HepG2 (cell line): ENCODE results near the gene ALPI. TPM values are rescaled to one million over a fixed set of nuclear protein-coding genes. Genes with fewer than 3 reads are reported as not detected.

Source experiments
- ATAC-seq: fragments of 200-7000 bp; cut with Tn5 transposase; 3 replicates; pipeline ENCODE4 v1.9.1; 2020; ENCODE audit warnings: mild to moderate bottlenecking, moderate library complexity
- BruUV-seq: library from RNA; stranded (reverse); fragments of 400-500 nt; replicated peaks from 2 replicates; lab custom pipeline; 2021; lab: Mats Ljungman, UMichigan
- CTCF ChIA-PET: fragments of 300-600 bp; formaldehyde crosslinking; extraction: SDS; loops from one replicate; lab custom pipeline; 2021; ENCODE audit warnings: low total read pairs, inconsistent platforms, low intra/inter-chr PET ratio; lab: Yijun Ruan, JAX
- POLR2A ChIA-PET: fragments of 350-600 bp; sonication (Branson Sonifier 250); formaldehyde crosslinking; loops from one replicate; lab custom pipeline; 2020; ENCODE audit warnings: antibody characterized with exemption, inconsistent platforms; lab: Yijun Ruan, JAX
- DNase-seq: peaks from one replicate; pipeline ENCODE4 v3.0.0-alpha.2; 2015; ENCODE audit warnings: low spot score
- FAIRE-seq: peaks from 3 replicates; lab custom pipeline; 2011; peaks lifted over from hg19 to GRCh38; lab: Jason Lieb, UNC
- H2AFZ ChIP-seq: one replicate; pipeline ENCODE4 v1.6.1; 2011; ENCODE audit warnings: low read length, inconsistent platforms
- H3K27ac ChIP-seq: fragments of 300-600 bp; 3 replicates; pipeline ENCODE4 v1.8.0; 2011; ENCODE audit warnings: mixed run types, mild to moderate bottlenecking, mixed read lengths, low read length, inconsistent platforms; ENCODE audit not compliant: insufficient read depth; ENCODE audit errors: extremely low read length
- H3K27me3 ChIP-seq, 2 experiments: fragments of 200-600 bp in 1 of 2; 2 replicates in 1 of 2; 3 replicates in 1 of 2; pipeline versions ENCODE4 v1.6.0 to v1.8.0; 2011; ENCODE audit warnings: low read length in 2 of 2, mild to moderate bottlenecking in 2 of 2, moderate library complexity in 2 of 2, inconsistent platforms in 1 of 2; ENCODE audit not compliant: insufficient read depth in 2 of 2, control insufficient read depth in 1 of 2
- H3K36me3 ChIP-seq, 2 experiments: fragments of 200-600 bp in 1 of 2; replicated peaks in 1 of 2; 2 replicates in 1 of 2; 3 replicates in 1 of 2; pipeline versions ENCODE4 v1.5.1 to v1.8.0; 2011; ENCODE audit warnings: low read length in 2 of 2, inconsistent platforms in 1 of 2; ENCODE audit not compliant: insufficient read depth in 2 of 2, control insufficient read depth in 1 of 2
- H3K4me1 ChIP-seq: 2 replicates; pipeline ENCODE4 v1.5.1; 2012; ENCODE audit warnings: low read length, inconsistent platforms; ENCODE audit not compliant: insufficient read depth
- H3K4me2 ChIP-seq: 2 replicates; pipeline ENCODE4 v1.6.0; 2011; ENCODE audit warnings: low read depth, low read length, inconsistent platforms
- H3K4me3 ChIP-seq, 3 experiments: fragments of 200-600 bp in 1 of 3; sonication (generic), shearing (Covaris generic) in 1 of 3; replicated peaks in 1 of 3; 2 replicates each; pipeline ENCODE4 v1.5.1; 2011 to 2016; ENCODE audit warnings: low read length in 3 of 3, inconsistent platforms in 2 of 3, low read depth in 2 of 3, mild to moderate bottlenecking in 2 of 3, control low read depth in 1 of 3, mixed read lengths in 1 of 3; ENCODE audit not compliant: insufficient read depth in 1 of 3
- H3K79me2 ChIP-seq: one replicate; pipeline ENCODE4 v1.6.1; 2011; ENCODE audit warnings: low read length, inconsistent platforms; ENCODE audit not compliant: insufficient read depth
- H3K9ac ChIP-seq: 2 replicates; pipeline ENCODE4 v1.6.0; 2011; ENCODE audit warnings: mild to moderate bottlenecking, low read depth, low read length, inconsistent platforms; ENCODE audit not compliant: insufficient read depth
- H3K9me3 ChIP-seq: 2 replicates; pipeline ENCODE4 v1.5.1; 2012; ENCODE audit warnings: mild to moderate bottlenecking, low read length
- H4K20me1 ChIP-seq: 2 replicates; pipeline ENCODE4 v1.6.0; 2011; ENCODE audit warnings: inconsistent platforms, mild to moderate bottlenecking, low read length, moderate library complexity; ENCODE audit not compliant: insufficient read depth
- AHR ChIP-seq: IDR thresholded peaks from 2 replicates; pipeline ENCODE4 v1.6.1; 2018; ENCODE audit warnings: missing genetic modification reagents, missing compliant biosample characterization
- EEA1 ChIP-seq: sonication (generic); formaldehyde crosslinking; IDR thresholded peaks from 2 replicates; pipeline ENCODE4 v1.5.1; 2020; ENCODE audit warnings: mild to moderate bottlenecking, missing genetic modification reagents, borderline replicate concordance
- EZH2 ChIP-seq: conservative IDR thresholded peaks from 2 replicates; pipeline ENCODE4 v1.6.1; 2012; ENCODE audit warnings: mild to moderate bottlenecking, low read depth, low read length, moderate library complexity
- HNRNPLL ChIP-seq: fragments of 200-400 bp; formaldehyde crosslinking; IDR thresholded peaks from 2 replicates; pipeline ENCODE4 v1.6.1; 2017; ENCODE audit warnings: mild to moderate bottlenecking, low read depth, low read length; ENCODE audit not compliant: poor library complexity, severe bottlenecking
- KLF6 ChIP-seq: IDR thresholded peaks from 2 replicates; pipeline ENCODE4 v1.8.0; 2016; ENCODE audit warnings: missing biosample characterization, missing genetic modification reagents
- ONECUT2 ChIP-seq: sonication (generic); formaldehyde crosslinking; IDR thresholded peaks from 2 replicates; pipeline ENCODE4 v1.4.0; 2020; ENCODE audit warnings: missing genetic modification reagents
- PBX2 ChIP-seq: IDR thresholded peaks from 2 replicates; pipeline ENCODE4 v1.6.1; 2016; ENCODE audit warnings: control low read depth
- PRMT3 ChIP-seq: sonication (generic); formaldehyde crosslinking; IDR thresholded peaks from 2 replicates; pipeline ENCODE4 v1.8.1; 2022; ENCODE audit warnings: low read depth, mild to moderate bottlenecking, moderate library complexity, missing genetic modification reagents, borderline replicate concordance
- SNRNP70 ChIP-seq: fragments of 200-400 bp; formaldehyde crosslinking; IDR thresholded peaks from 2 replicates; pipeline ENCODE4 v1.6.1; 2017; ENCODE audit warnings: mild to moderate bottlenecking, low read depth, low read length, moderate library complexity
- STAT6 ChIP-seq: sonication (generic); formaldehyde crosslinking; IDR thresholded peaks from 2 replicates; pipeline ENCODE4 v1.4.0; 2020; ENCODE audit warnings: missing genetic modification reagents, mild to moderate bottlenecking, borderline replicate concordance
- THAP11 ChIP-seq: IDR thresholded peaks from 2 replicates; pipeline ENCODE4 v1.6.1; 2016; ENCODE audit warnings: missing biosample characterization, missing genetic modification reagents
- USF2 ChIP-seq, 2 experiments: sonication (generic) in 1 of 2; formaldehyde crosslinking in 1 of 2; IDR thresholded peaks; 2 replicates each; pipeline versions ENCODE4 v1.5.1 to v1.6.1; 2011 to 2020; ENCODE audit warnings: borderline replicate concordance in 1 of 2, low read depth in 1 of 2, low read length in 1 of 2, mild to moderate bottlenecking in 1 of 2, missing genetic modification reagents in 1 of 2, moderate library complexity in 1 of 2
- ZNF121 ChIP-seq: sonication (generic); formaldehyde crosslinking; IDR thresholded peaks from 2 replicates; pipeline ENCODE4 v1.5.0; 2020; ENCODE audit warnings: mild to moderate bottlenecking, missing genetic modification reagents
- ZNF160 ChIP-seq: sonication (generic); formaldehyde crosslinking; IDR thresholded peaks from 2 replicates; pipeline ENCODE4 v1.8.0; 2022; ENCODE audit warnings: mild to moderate bottlenecking, inconsistent platforms, missing genetic modification reagents
- ZNF570 ChIP-seq: sonication (generic); formaldehyde crosslinking; IDR thresholded peaks from 2 replicates; pipeline ENCODE4 v1.4.0; 2020; ENCODE audit warnings: mild to moderate bottlenecking, missing genetic modification reagents, borderline replicate concordance
- ZNF75D ChIP-seq: sonication (generic); formaldehyde crosslinking; IDR thresholded peaks from 2 replicates; pipeline ENCODE4 v1.8.1; 2023; ENCODE audit warnings: missing genetic modification reagents, mild to moderate bottlenecking, borderline replicate concordance
- ZNF777 ChIP-seq: sonication (generic); formaldehyde crosslinking; IDR thresholded peaks from 2 replicates; pipeline ENCODE4 v1.4.0; 2020; ENCODE audit warnings: missing genetic modification reagents
- WGBS: methylation state at CpG from one replicate; pipeline ENCODE4 v1.1.6; 2017; ENCODE audit warnings: low lambda C conversion rate; 5-methylcytosine and 5-hydroxymethylcytosine counted together
- in situ Hi-C: cut with HindIII; loops from 2 replicates; pipeline ENCODE4 v1.10.0; 2017; ENCODE audit warnings: low pct_unique_long_range_greater_than_20kb; ENCODE audit not compliant: extremely low pct_ligation_motif_present
- intact Hi-C: fragments of 100-400 bp; cut with micrococcal nuclease; formaldehyde crosslinking; loops from one replicate; pipeline ENCODE4 v1.10.0; 2022; ENCODE audit not compliant: unreplicated experiment
- polyA plus RNA-seq, 8 experiments: library from polyadenylated mRNA; depleted of rRNA in 3 of 8; stranded (reverse) in 7 of 8; unstranded in 1 of 8; fragments of >200 nt; fragmentation: Illumina TruSeq in 4 of 8; extraction: Trizol in 4 of 8; gene quantifications; 2 replicates each; pipeline versions ENCODE4 v1.2.1 to v1.2.3, GENCODE V29; 2011 to 2016; ENCODE audit warnings: low read depth in 4 of 8, missing spikeins in 1 of 8, mixed read lengths in 1 of 8; ENCODE audit not compliant: insufficient read depth in 1 of 8
- total RNA-seq, 5 experiments: library from RNA; depleted of rRNA; stranded (reverse); fragments of >200 nt; fragmentation: Illumina TruSeq; extraction: Trizol; gene quantifications; 2 replicates each; pipeline ENCODE4 v1.2.3, GENCODE V29; 2016; ENCODE audit warnings: low read depth in 1 of 5

The ALPI gene
- total and polyA plus RNA-seq, 2 of the 13 experiments (the other 11 are each of a cell fraction or from before 2014, with no cell fraction given), result not detected

- Histone ChIP-seq H4K20me1 (no peaks in the 10 kb centered on the region; the same call in 1 of the 2 replicates), H3K27me3 (peaks cover 24 to 88% of the 10 kb centered on the region in 2 experiments; a peak in 4 of 5 replicates), H3K27ac (no peak overlapping the region), H2AFZ (no peak overlapping the region), H3K4me3 (peak overlapping the region in 2 of 3 experiments; percentile 31 to 47; a peak in 2 of 6 replicates), H3K9me3 (no peaks in the 10 kb centered on the region), H3K4me1 (no peaks in the 10 kb centered on the region), H3K36me3 (no peaks in the 10 kb centered on the region), H3K79me2 (no peaks in the 10 kb centered on the region), H3K9ac (no peak overlapping the region), H3K4me2 (peak overlapping the region; percentile 58)
- ChIA-PET POLR2A (no interaction called here), CTCF (no interaction called here)
- no peak for DNase-seq
- intact Hi-C loops, result no loop called here
- BruUV-seq, result no TSS peak
- in situ Hi-C loops, result no loop called here
- WGBS, result 44% methylated on average over 24 of the region's 74 CpGs
- FAIRE-seq, result no peak
- ATAC-seq, result no peak
- no peak for TF ChIP-seq AHR (CRISPR knock-in tag)
- TF ChIP-seq HNRNPLL, result peak; percentile 13
- TF ChIP-seq ZNF160, result no peak
- no peak for TF ChIP-seq ZNF75D (CRISPR knock-in tag)
- no peak for TF ChIP-seq EEA1
- no peak for TF ChIP-seq KLF6 (CRISPR knock-in tag)
- peak; percentile 90 for TF ChIP-seq EZH2
- TF ChIP-seq THAP11 (CRISPR knock-in tag), result no peak
- TF ChIP-seq ONECUT2 (CRISPR knock-in tag), result no peak
- no peak for TF ChIP-seq PRMT3
- TF ChIP-seq USF2 (IDR thresholded peaks at IDR 0.05; ENCODE audit: low read depth, low read length), result no peak
- TF ChIP-seq USF2 (CRISPR knock-in tag; IDR thresholded peaks at IDR 0.05; ENCODE audit: borderline replicate concordance), result no peak
- peak; percentile 25; the same call in 1 of the 2 replicates for TF ChIP-seq ZNF777 (CRISPR knock-in tag)
- TF ChIP-seq PBX2, result no peak
- TF ChIP-seq SNRNP70, result no peak
- TF ChIP-seq STAT6, result no peak
- no peak for TF ChIP-seq ZNF121
- no peak for TF ChIP-seq ZNF570 (CRISPR knock-in tag)
Measured at GRCh38 chr2:232486558-232487384, 30.8 kb downstream of the ALPI start.
